GM12872 (cell line): ENCODE results near the gene PRSS48.

Experiments used
- CTCF ChIP-seq: IDR thresholded peaks from 3 replicates; pipeline ENCODE4 v1.5.1; 2011; ENCODE audit warnings: low read depth, mild to moderate bottlenecking, low read length, moderate library complexity; ENCODE audit not compliant: insufficient read depth

The PRSS48 gene

GRCh38 chr4:151267822-151268535 lies 9.0 kb upstream of the PRSS48 start:
- no peak for TF ChIP-seq CTCF

GRCh38 chr4:151284534-151285245 lies 7.7 kb downstream of the PRSS48 start:
- TF ChIP-seq CTCF: no peak

GRCh38 chr4:151287409-151287808 lies 10.4 kb downstream of the PRSS48 start:
- no peak for TF ChIP-seq CTCF

- TF ChIP-seq CTCF: no peak
Measured at GRCh38 chr4:151291485-151291884, 14.5 kb downstream of the PRSS48 start.

GRCh38 chr4:151292038-151292437 lies 15.1 kb downstream of the PRSS48 start:
- no peak for TF ChIP-seq CTCF

- TF ChIP-seq CTCF: no peak
Measured at GRCh38 chr4:151294833-151295496, 18.0 kb downstream of the PRSS48 start.

GRCh38 chr4:151296227-151296626 lies 19.3 kb downstream of the PRSS48 start:
- no peak for TF ChIP-seq CTCF
